ENCODE measurements around the gene CXCL17.

GRCh38 chr19:42466521-42467182 lies 23.9 kb upstream of the CXCL17 start:
- no peak for TF ChIP-seq POLR2A (IDR thresholded peaks at IDR 0.05)
- no peak for TF ChIP-seq CTCF (IDR thresholded peaks at IDR 0.05)

Measured in vagina (tissue), 2 donors.